ENCODE data around the gene RNASE12.
"Not testable (repeated sequence)": the region's sequence is repeated elsewhere in the genome, so short reads cannot be mapped to it uniquely, and the experiment has no call there.

The RNASE12 gene

GRCh38 chr14:20591235-20591634 is at the start of gene RNASE12:
RNASE12 (minus strand) TSS chr14:20591376; CDS start chr14:20590723, 653 bp downstream.
- DNase-seq (ENCODE audit: low read depth in 2 of 2), result no peak

GRCh38 chr14:20632831-20633691 is 41.9 kb upstream of the RNASE12 start:
- DNase-seq (ENCODE audit: low read depth in 2 of 2), result peak; percentile 42 to 47

GRCh38 chr14:20632448-20632830 is 41.3 kb upstream of the RNASE12 start:
- no peak for DNase-seq (ENCODE audit: low read depth in 2 of 2)

GRCh38 chr14:20631880-20632389 is 40.8 kb upstream of the RNASE12 start:
- no peak for DNase-seq (ENCODE audit: low read depth in 2 of 2)

- DNase-seq (ENCODE audit: low read depth in 2 of 2), result no peak
These were observed 40.1 kb upstream of the RNASE12 start for GRCh38 chr14:20631023-20631879.

- no peak for DNase-seq (ENCODE audit: low read depth in 2 of 2)
These were observed 39.3 kb upstream of the RNASE12 start for GRCh38 chr14:20630340-20631022.

GRCh38 chr14:20628063-20628854 is 37.1 kb upstream of the RNASE12 start:
- no peak for DNase-seq (ENCODE audit: low read depth in 2 of 2)

- DNase-seq (ENCODE audit: low read depth in 2 of 2), result no peak
These were observed 36.3 kb upstream of the RNASE12 start for GRCh38 chr14:20627346-20628027.

GRCh38 chr14:20626274-20626673 is 35.1 kb upstream of the RNASE12 start:
- no peak for DNase-seq (ENCODE audit: low read depth in 2 of 2)

GRCh38 chr14:20624495-20625070 is 33.4 kb upstream of the RNASE12 start:
- no peak for DNase-seq (ENCODE audit: low read depth in 2 of 2)

GRCh38 chr14:20623798-20624197 is 32.6 kb upstream of the RNASE12 start:
- no peak for DNase-seq (ENCODE audit: low read depth in 2 of 2)

GRCh38 chr14:20622816-20623291 is 31.7 kb upstream of the RNASE12 start:
- DNase-seq (ENCODE audit: low read depth in 2 of 2), result no peak

GRCh38 chr14:20620798-20621478 is 29.8 kb upstream of the RNASE12 start:
- no peak for DNase-seq (ENCODE audit: low read depth in 2 of 2)

GRCh38 chr14:20619688-20620087 is 28.5 kb upstream of the RNASE12 start:
- DNase-seq (ENCODE audit: low read depth in 2 of 2), result not testable (repeated sequence)

- no peak for DNase-seq (ENCODE audit: low read depth in 2 of 2)
These were observed 27.1 kb upstream of the RNASE12 start for GRCh38 chr14:20618271-20618749.

GRCh38 chr14:20617138-20618003 is 26.2 kb upstream of the RNASE12 start:
- no peak for DNase-seq (ENCODE audit: low read depth in 2 of 2)

GRCh38 chr14:20615996-20616395 is 24.8 kb upstream of the RNASE12 start:
- no peak for DNase-seq (ENCODE audit: low read depth in 2 of 2)
